Mammary epithelial cell (primary cell): ENCODE data around the gene CDK5.

ENCODE experiments used
- EZH2 ChIP-seq: IDR thresholded peaks from 2 replicates; pipeline ENCODE4 v1.6.1; 2012; ENCODE audit warnings: low read length, inconsistent platforms, borderline replicate concordance
- TF ChIP-seq, protein P1 (sequence below), 2 donors: IDR thresholded peaks in 1 of 2; conservative IDR thresholded peaks in 1 of 2; 2 replicates each; pipeline ENCODE4 v1.5.1; 2011 to 2012; ENCODE audit warnings: inconsistent platforms in 2 of 2, low read length in 2 of 2, mild to moderate bottlenecking in 2 of 2, control low read depth in 1 of 2, low read depth in 1 of 2; ENCODE audit not compliant: insufficient read depth in 1 of 2; ENCODE audit errors: extremely low read depth in 1 of 2

DNA sequence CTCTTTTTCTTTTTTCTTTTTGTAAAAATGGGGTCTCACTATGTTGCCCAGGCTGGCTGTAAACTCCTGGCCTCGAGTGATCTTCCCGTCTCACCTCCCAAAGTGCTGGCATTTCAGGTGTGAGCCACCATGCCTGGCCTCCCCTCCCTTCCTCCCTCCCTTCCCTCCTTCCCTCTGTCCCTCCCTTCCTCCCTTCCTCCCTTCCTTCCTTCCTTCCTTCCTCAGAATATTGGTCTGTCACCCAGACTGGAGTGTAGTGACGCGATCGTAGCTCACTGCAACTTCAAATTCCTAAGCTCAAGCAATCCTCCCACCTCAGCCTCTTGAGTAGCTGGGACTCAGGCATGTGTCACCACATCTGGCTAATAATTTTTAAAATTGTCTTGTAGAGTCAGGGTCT, 37.0 kb upstream of the CDK5 start:
- TF ChIP-seq, protein P1, sequence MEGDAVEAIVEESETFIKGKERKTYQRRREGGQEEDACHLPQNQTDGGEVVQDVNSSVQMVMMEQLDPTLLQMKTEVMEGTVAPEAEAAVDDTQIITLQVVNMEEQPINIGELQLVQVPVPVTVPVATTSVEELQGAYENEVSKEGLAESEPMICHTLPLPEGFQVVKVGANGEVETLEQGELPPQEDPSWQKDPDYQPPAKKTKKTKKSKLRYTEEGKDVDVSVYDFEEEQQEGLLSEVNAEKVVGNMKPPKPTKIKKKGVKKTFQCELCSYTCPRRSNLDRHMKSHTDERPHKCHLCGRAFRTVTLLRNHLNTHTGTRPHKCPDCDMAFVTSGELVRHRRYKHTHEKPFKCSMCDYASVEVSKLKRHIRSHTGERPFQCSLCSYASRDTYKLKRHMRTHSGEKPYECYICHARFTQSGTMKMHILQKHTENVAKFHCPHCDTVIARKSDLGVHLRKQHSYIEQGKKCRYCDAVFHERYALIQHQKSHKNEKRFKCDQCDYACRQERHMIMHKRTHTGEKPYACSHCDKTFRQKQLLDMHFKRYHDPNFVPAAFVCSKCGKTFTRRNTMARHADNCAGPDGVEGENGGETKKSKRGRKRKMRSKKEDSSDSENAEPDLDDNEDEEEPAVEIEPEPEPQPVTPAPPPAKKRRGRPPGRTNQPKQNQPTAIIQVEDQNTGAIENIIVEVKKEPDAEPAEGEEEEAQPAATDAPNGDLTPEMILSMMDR (conservative IDR thresholded peaks at IDR 0.05 in 1 of 2, IDR thresholded peaks at IDR 0.05 in 1 of 2; ENCODE audit: extremely low read depth in 1 of 2, insufficient read depth in 1 of 2, low read depth in 1 of 2, low read length in 2 of 2), result no peak
- no peak for TF ChIP-seq EZH2
